Measurements from ENCODE around the gene ARHGAP24. TPM values are rescaled to one million over a fixed set of nuclear protein-coding genes. Genes with fewer than 3 reads are reported as not detected.
A peak's percentile ranks its signal among the peaks of the same experiment; 100 is the strongest.

Gene ARHGAP24
- total and polyA plus RNA-seq, 2 donors (not counting 3 experiments of a cell fraction or from before 2014, with no cell fraction given): 52.1 to 79.4 TPM

DNA sequence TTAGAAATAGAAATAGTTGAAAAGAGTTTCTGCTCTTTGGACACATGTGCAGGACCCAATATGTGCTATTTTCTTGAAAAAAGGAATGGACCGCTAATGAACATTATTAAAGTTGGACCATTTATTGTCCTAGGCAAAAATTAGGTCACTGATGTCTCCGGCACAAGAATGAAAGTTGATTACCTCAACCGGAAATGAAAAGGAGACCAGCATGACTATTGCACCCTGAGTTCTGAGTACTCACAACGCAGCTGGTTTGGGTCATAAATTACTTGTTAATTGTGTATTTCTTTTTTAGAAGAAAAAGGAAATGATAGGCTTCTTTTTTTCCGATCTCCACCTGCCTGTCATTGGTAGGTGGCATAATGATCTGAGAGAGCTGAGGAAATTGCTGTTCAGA lies 232.7 kb downstream of the ARHGAP24 start:
- TF ChIP-seq, protein P1, sequence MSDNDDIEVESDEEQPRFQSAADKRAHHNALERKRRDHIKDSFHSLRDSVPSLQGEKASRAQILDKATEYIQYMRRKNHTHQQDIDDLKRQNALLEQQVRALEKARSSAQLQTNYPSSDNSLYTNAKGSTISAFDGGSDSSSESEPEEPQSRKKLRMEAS (IDR thresholded peaks at IDR 0.05; ENCODE audit: insufficient read depth, insufficient read length): no peak
- no peak for TF ChIP-seq POLR2AphosphoS5 (IDR thresholded peaks at IDR 0.05; ENCODE audit: insufficient read depth, low read depth, low read length)
- TF ChIP-seq GATA2 (IDR thresholded peaks at IDR 0.05; ENCODE audit: insufficient read depth, insufficient read length, low read depth, low read length): no peak
- TF ChIP-seq FOS (IDR thresholded peaks at IDR 0.05; ENCODE audit: borderline replicate concordance, insufficient read depth, low read length): no peak
- peak; percentile 36 for TF ChIP-seq JUN (IDR thresholded peaks at IDR 0.05; ENCODE audit: borderline replicate concordance, insufficient read depth, insufficient read length, low read depth)
- TF ChIP-seq EZH2 (IDR thresholded peaks at IDR 0.05; ENCODE audit: borderline replicate concordance, low read depth, low read length, severe bottlenecking): no peak
- no peaks in the 10 kb centered on the region for H4K20me1 ChIP-seq (replicated peaks; ENCODE audit: control insufficient read depth, extremely low read depth, insufficient read depth, low read length)
- no peak overlapping the region for H3K4me3 ChIP-seq (replicated peaks in 1 of 3; ENCODE audit: insufficient read depth in 1 of 3, low read depth in 1 of 3, low read length in 3 of 3)
- peak overlapping the region; percentile 28 for H3K4me2 ChIP-seq (ENCODE audit: insufficient read depth, low read length)
- peaks cover 4% of the 10 kb centered on the region for H3K4me1 ChIP-seq (ENCODE audit: control insufficient read depth, extremely low read depth, insufficient read depth, low read length)
- no peak overlapping the region for H2AFZ ChIP-seq (ENCODE audit: low read depth, low read length)
- intact Hi-C loops (cut with micrococcal nuclease) (no loop called here), dilution Hi-C loops (cut with MboI; ENCODE audit: extremely low pct_ligation_motif_present, low sequenced_read_pairs) (no loop called here)
- H3K36me3 ChIP-seq (ENCODE audit: control insufficient read depth in 2 of 2, extremely low read depth in 1 of 2, insufficient read depth in 2 of 2, low read length in 2 of 2): no peaks in the 10 kb centered on the region
- H3K79me2 ChIP-seq (ENCODE audit: control insufficient read depth, insufficient read depth, low read length): no peaks in the 10 kb centered on the region
- H3K9me3 ChIP-seq (replicated peaks; ENCODE audit: control insufficient read depth, insufficient read depth, low read length): no peaks in the 10 kb centered on the region
- DNase-seq (ENCODE audit: low read depth, low spot score) (peak; percentile 49), FAIRE-seq (peak; percentile 62)
- no peak overlapping the region for H3K9ac ChIP-seq (replicated peaks; ENCODE audit: extremely low read depth, insufficient read depth, low read length)
- no TSS peak for BruUV-seq (replicated peaks)
- H3K27me3 ChIP-seq (ENCODE audit: control insufficient read depth in 2 of 2, insufficient read depth in 2 of 2, low read length in 2 of 2): peaks cover 0 to 13% of the 10 kb centered on the region in 2 experiments
- H3K27ac ChIP-seq (ENCODE audit: insufficient read depth, low read depth, low read length): no peak overlapping the region
- ChIA-PET CTCF (interaction anchor here (1.0 to 1.3 kb wide), 2 partner anchors 9 to 24 kb away, joined by 3 read pairs; no protein-coding TSS in a partner anchor), POLR2A (no interaction called here)
- H3K9me1 ChIP-seq (replicated peaks; ENCODE audit: control insufficient read depth, extremely low read depth, insufficient read depth, low read length): no peaks in the 10 kb centered on the region

GRCh38 chr4:85708468-85708867 lies 233.5 kb downstream of the ARHGAP24 start:
- Histone ChIP-seq H3K9ac (replicated peaks; ENCODE audit: extremely low read depth, insufficient read depth, low read length) (no peak overlapping the region), H3K4me2 (ENCODE audit: insufficient read depth, low read length) (no peak overlapping the region), H2AFZ (ENCODE audit: low read depth, low read length) (no peak overlapping the region), H3K27me3 (ENCODE audit: control insufficient read depth in 2 of 2, insufficient read depth in 2 of 2, low read length in 2 of 2) (peaks cover 0 to 6% of the 10 kb centered on the region in 2 experiments), H3K9me1 (replicated peaks; ENCODE audit: control insufficient read depth, extremely low read depth, insufficient read depth, low read length) (no peaks in the 10 kb centered on the region), H3K9me3 (replicated peaks; ENCODE audit: control insufficient read depth, insufficient read depth, low read length) (no peaks in the 10 kb centered on the region), H3K36me3 (ENCODE audit: control insufficient read depth in 2 of 2, extremely low read depth in 1 of 2, insufficient read depth in 2 of 2, low read length in 2 of 2) (no peaks in the 10 kb centered on the region), H4K20me1 (replicated peaks; ENCODE audit: control insufficient read depth, extremely low read depth, insufficient read depth, low read length) (no peaks in the 10 kb centered on the region), H3K4me3 (replicated peaks in 1 of 3; ENCODE audit: insufficient read depth in 1 of 3, low read depth in 1 of 3, low read length in 3 of 3) (no peak overlapping the region), H3K4me1 (ENCODE audit: control insufficient read depth, extremely low read depth, insufficient read depth, low read length) (peaks cover 4% of the 10 kb centered on the region), H3K79me2 (ENCODE audit: control insufficient read depth, insufficient read depth, low read length) (no peaks in the 10 kb centered on the region), H3K27ac (ENCODE audit: insufficient read depth, low read depth, low read length) (no peak overlapping the region)
- DNase-seq (ENCODE audit: low read depth, low spot score): no peak
- CTCF ChIA-PET: interaction anchor here (1.1 to 1.3 kb wide), 2 partner anchors 23 to 39 kb away, joined by 3 read pairs; no protein-coding TSS in a partner anchor
- POLR2A ChIA-PET: no interaction called here
- FAIRE-seq: no peak
- intact Hi-C loops (cut with micrococcal nuclease) (no loop called here), dilution Hi-C loops (cut with MboI; ENCODE audit: extremely low pct_ligation_motif_present, low sequenced_read_pairs) (no loop called here)
- no peak for TF ChIP-seq EZH2 (IDR thresholded peaks at IDR 0.05; ENCODE audit: borderline replicate concordance, low read depth, low read length, severe bottlenecking)
- TF ChIP-seq JUN (IDR thresholded peaks at IDR 0.05; ENCODE audit: borderline replicate concordance, insufficient read depth, insufficient read length, low read depth): no peak
- TF ChIP-seq MYC (IDR thresholded peaks at IDR 0.05; ENCODE audit: low read depth, low read length): no peak
- TF ChIP-seq GATA2 (IDR thresholded peaks at IDR 0.05; ENCODE audit: insufficient read depth, insufficient read length, low read depth, low read length): no peak
- TF ChIP-seq CTCF (IDR thresholded peaks at IDR 0.05; ENCODE audit: extremely low read depth in 1 of 2, insufficient read depth in 1 of 2, low read depth in 1 of 2, low read length in 2 of 2): no peak
- TF ChIP-seq FOS (IDR thresholded peaks at IDR 0.05; ENCODE audit: borderline replicate concordance, insufficient read depth, low read length): no peak
- TF ChIP-seq POLR2AphosphoS5 (IDR thresholded peaks at IDR 0.05; ENCODE audit: insufficient read depth, low read depth, low read length): no peak
- TF ChIP-seq POLR2A (IDR thresholded peaks at IDR 0.05; ENCODE audit: low read depth, low read length): no peak
- TF ChIP-seq, protein P1 (IDR thresholded peaks at IDR 0.05; ENCODE audit: insufficient read depth, insufficient read length): no peak
- no TSS peak for BruUV-seq (replicated peaks)

Data from endothelial cell of umbilical vein (primary cell).